WI38 (cell line): ENCODE data around the gene MRPS2.

Source experiments
- H3K4me3 ChIP-seq: 2 replicates; pipeline ENCODE4 v1.5.1; 2011; ENCODE audit warnings: low read depth, mild to moderate bottlenecking, control low read depth, low read length
- CTCF ChIP-seq: IDR thresholded peaks from 2 replicates; pipeline ENCODE4 v1.5.1; 2012; ENCODE audit warnings: low read depth, mild to moderate bottlenecking, control low read depth, low read length

Gene MRPS2

GRCh38 chr9:135502873-135503321 lies 2.4 kb downstream of the MRPS2 start:
- TF ChIP-seq CTCF, result no peak

GRCh38 chr9:135503371-135504261 lies 3.1 kb downstream of the MRPS2 start:
- H3K4me3 ChIP-seq, result no peak overlapping the region
- no peak for TF ChIP-seq CTCF

More at GRCh38 chr9:135502873-135503321, 2.4 kb downstream of the MRPS2 start:
- H3K4me3 ChIP-seq, result no peak overlapping the region

- no peak overlapping the region for H3K4me3 ChIP-seq
- peak; percentile 63 for TF ChIP-seq CTCF
These were observed 4.1 kb downstream of the MRPS2 start for GRCh38 chr9:135504262-135505243.

- H3K4me3 ChIP-seq, result no peak overlapping the region
- no peak for TF ChIP-seq CTCF
These were observed 5.1 kb downstream of the MRPS2 start for GRCh38 chr9:135505406-135506187.

- no peak overlapping the region for H3K4me3 ChIP-seq
- no peak for TF ChIP-seq CTCF
These were observed 6.0 kb downstream of the MRPS2 start for GRCh38 chr9:135506327-135507103.
